VCaP (cell line): ENCODE data around the gene DCLK3.

Experiments used
- H3K27ac ChIP-seq: fragments of 450-650 bp; 2 replicates; pipeline ENCODE4 v1.5.1; 2017
- CTCF ChIP-seq: fragments of 450-650 bp; conservative IDR thresholded peaks from 2 replicates; pipeline ENCODE4 v1.5.1; 2017; ENCODE audit warnings: mild to moderate bottlenecking, moderate library complexity

Gene DCLK3

DNA sequence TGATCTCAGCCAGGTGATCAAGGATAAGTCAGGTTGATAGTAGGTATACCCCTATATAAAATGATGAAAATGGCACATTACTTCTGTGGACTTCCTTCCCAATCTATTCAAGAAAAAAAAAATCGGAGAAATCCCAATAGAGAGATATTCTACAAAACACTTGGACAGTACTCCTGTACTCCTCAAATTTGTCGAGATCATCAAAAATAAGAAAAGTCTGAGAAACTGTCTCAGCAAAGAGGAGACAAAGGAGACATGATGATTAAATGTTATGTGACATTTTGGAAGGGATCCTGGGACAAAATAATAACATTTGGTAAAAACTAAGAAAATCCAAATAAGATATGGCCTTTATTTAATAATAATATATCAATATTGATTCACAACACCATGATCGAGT lies 94.6 kb downstream of the DCLK3 start:
- TF ChIP-seq CTCF = no peak
- H3K27ac ChIP-seq = no peak overlapping the region

GRCh38 chr3:36666166-36666565 lies 98.2 kb downstream of the DCLK3 start:
- TF ChIP-seq CTCF = no peak
- no peak overlapping the region for H3K27ac ChIP-seq

- no peak for TF ChIP-seq CTCF
- H3K27ac ChIP-seq = no peak overlapping the region
Observed at GRCh38 chr3:36663666-36664291, 100.6 kb downstream of the DCLK3 start.

GRCh38 chr3:36662626-36663025 lies 101.7 kb downstream of the DCLK3 start:
- no peak for TF ChIP-seq CTCF
- no peak overlapping the region for H3K27ac ChIP-seq
